Measurements from ENCODE around the gene AKR1B1. TPM values are rescaled to one million over a fixed set of nuclear protein-coding genes. Genes with fewer than 3 reads are reported as not detected.
A peak's percentile ranks its signal among the peaks of the same experiment; 100 is the strongest.

Gene AKR1B1
- total RNA-seq, 4 donors from 2014 or later, result 17.8 to 47.5 (median 31.0) TPM

DNA sequence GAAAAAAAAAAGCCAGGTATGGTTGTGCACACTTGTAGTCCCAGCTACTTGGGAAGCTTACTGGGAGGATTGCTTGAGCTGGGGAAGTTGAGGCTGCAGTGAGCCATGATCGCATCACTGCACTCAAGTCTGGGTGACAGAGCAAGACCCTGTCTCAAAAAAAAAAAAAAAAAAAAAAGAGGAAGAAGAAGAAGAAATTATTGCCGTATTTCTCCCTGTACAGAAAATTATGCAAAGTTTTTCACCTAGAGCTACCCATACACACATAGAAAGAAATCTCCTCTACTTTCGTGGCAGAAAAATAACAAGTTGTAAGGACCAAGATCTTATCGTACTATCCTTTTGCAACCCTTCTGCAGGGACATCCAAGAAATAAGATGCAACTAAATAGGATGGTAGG lies 25.5 kb downstream of the AKR1B1 start:
- no peaks in the 10 kb centered on the region for H3K36me3 ChIP-seq
- no peaks in the 10 kb centered on the region for H3K27me3 ChIP-seq
- H3K4me3 ChIP-seq, result no peak overlapping the region
- TF ChIP-seq CTCF (IDR thresholded peaks at IDR 0.05) (no peak), POLR2A (IDR thresholded peaks at IDR 0.05) (no peak)
- H3K4me1 ChIP-seq, result peaks cover 0 to 19% (median 9%) of the 10 kb centered on the region in 3 donors
- H3K9me3 ChIP-seq, result peaks cover 0 to under 1% (median 0%) of the 10 kb centered on the region in 3 donors
- H3K27ac ChIP-seq, result peak overlapping the region in 1 of 4 donors; percentile 87
- intact Hi-C loops (cut with DNase I), result loop anchor here (2.0 to 10.0 kb wide), 2 partner anchors 79 to 171 kb away; no protein-coding TSS in a partner anchor
- WGBS, 2 donors, result 76 to 82% methylated on average over 3 to 4 of the region's 4 CpGs
- no peak for DNase-seq

- H3K4me3 ChIP-seq, result peak overlapping the region; percentile 18 to 60 (median 36)
- TF ChIP-seq POLR2A (IDR thresholded peaks at IDR 0.05) (peak in 1 of 4 donors; percentile 53), CTCF (IDR thresholded peaks at IDR 0.05) (peak; percentile 56 to 83 (median 76))
- no peaks in the 10 kb centered on the region for H3K36me3 ChIP-seq
- H3K27me3 ChIP-seq, result no peaks in the 10 kb centered on the region
- peaks cover 0 to 19% (median 9%) of the 10 kb centered on the region in 3 donors for H3K4me1 ChIP-seq
- intact Hi-C loops (cut with DNase I), result loop anchor here (2.0 to 10.0 kb wide), 2 partner anchors 80 to 172 kb away; no protein-coding TSS in a partner anchor
- peak; percentile 40 for DNase-seq
- no peaks in the 10 kb centered on the region for H3K9me3 ChIP-seq
- H3K27ac ChIP-seq, result peak overlapping the region; percentile 71 to 90 (median 82)
- 4 to 5% methylated on average over 24 to 27 of the region's 31 CpGs for WGBS, 2 donors
Observed at GRCh38 chr7:134432296-134433152, 26.4 kb downstream of the AKR1B1 start.

DNA sequence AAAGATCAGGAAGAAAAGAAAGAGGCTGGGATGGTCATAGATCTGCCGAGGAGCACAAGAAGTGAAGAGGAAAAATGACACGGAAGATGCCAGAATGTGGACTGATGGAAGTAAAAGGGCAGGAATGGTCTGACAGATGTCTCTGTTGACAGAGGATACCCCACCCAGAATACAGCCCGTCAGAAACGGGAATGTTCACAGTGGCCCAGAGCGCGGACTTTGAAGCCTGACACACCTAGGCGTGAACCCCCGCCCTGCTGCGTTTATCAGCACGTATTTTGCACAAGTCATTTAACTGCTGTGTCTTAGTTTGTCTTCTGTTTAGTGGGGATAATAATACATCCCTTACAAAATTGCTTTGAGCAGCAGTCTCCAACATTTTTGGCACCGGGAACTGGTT lies 27.1 kb downstream of the AKR1B1 start:
- Histone ChIP-seq H3K27me3 (no peaks in the 10 kb centered on the region), H3K4me1 (peaks cover 0 to 19% (median 9%) of the 10 kb centered on the region in 3 donors), H3K9me3 (no peaks in the 10 kb centered on the region), H3K36me3 (no peaks in the 10 kb centered on the region), H3K4me3 (peak overlapping the region; percentile 18 to 60 (median 36)), H3K27ac (peak overlapping the region; percentile 71 to 90 (median 82))
- no peak for DNase-seq
- intact Hi-C loops (cut with DNase I), result loop anchor here (2.0 to 10.0 kb wide), 2 partner anchors 81 to 173 kb away; no protein-coding TSS in a partner anchor
- TF ChIP-seq POLR2A (IDR thresholded peaks at IDR 0.05), result no peak
- no peak for TF ChIP-seq CTCF (IDR thresholded peaks at IDR 0.05)
- 44 to 55% methylated on average over 11 of the region's 11 CpGs for WGBS, 2 donors

- Histone ChIP-seq H3K4me1 (peaks cover 0 to 19% (median 9%) of the 10 kb centered on the region in 3 donors), H3K9me3 (no peaks in the 10 kb centered on the region), H3K36me3 (no peaks in the 10 kb centered on the region), H3K27me3 (no peaks in the 10 kb centered on the region), H3K27ac (no peak overlapping the region), H3K4me3 (no peak overlapping the region)
- DNase-seq, result no peak
- WGBS, 2 donors, result 51 to 67% methylated on average over 6 of the region's 6 CpGs
- intact Hi-C loops (cut with DNase I), result no loop called here
- TF ChIP-seq CTCF (IDR thresholded peaks at IDR 0.05) (no peak), POLR2A (IDR thresholded peaks at IDR 0.05) (no peak)
Observed at GRCh38 chr7:134429481-134429880, 29.4 kb downstream of the AKR1B1 start.

DNA sequence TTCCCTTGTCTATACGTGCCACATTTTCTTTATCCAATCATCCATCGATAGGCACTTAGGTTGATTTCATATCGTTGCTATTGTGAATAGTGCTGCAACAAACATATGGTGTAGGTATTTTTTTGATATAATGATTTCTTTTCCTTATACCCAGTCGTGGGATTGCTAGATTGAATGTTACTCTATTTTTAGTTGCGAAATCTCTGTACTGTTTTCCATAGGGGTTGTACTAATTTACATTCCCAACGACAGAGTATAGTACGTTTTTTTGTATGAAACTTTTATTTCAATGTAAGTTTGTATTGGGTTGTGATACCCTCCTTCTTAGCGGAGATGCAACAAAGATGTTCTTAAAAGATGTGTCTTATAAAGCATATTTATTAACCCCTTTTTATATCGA lies 30.0 kb downstream of the AKR1B1 start:
- TF ChIP-seq CTCF (IDR thresholded peaks at IDR 0.05) (no peak), POLR2A (IDR thresholded peaks at IDR 0.05) (no peak)

More for the DNA sequence above, 30.0 kb downstream of the AKR1B1 start:
- WGBS, 2 donors, result 79% methylated on average over 9 of the region's 9 CpGs
- Histone ChIP-seq H3K4me3 (no peak overlapping the region), H3K27ac (no peak overlapping the region), H3K9me3 (no peaks in the 10 kb centered on the region), H3K4me1 (peaks cover 0 to 19% (median 9%) of the 10 kb centered on the region in 3 donors), H3K36me3 (no peaks in the 10 kb centered on the region), H3K27me3 (no peaks in the 10 kb centered on the region)
- intact Hi-C loops (cut with DNase I), result no loop called here
- no peak for DNase-seq

Measured in esophagus squamous epithelium (tissue), 5 donors.